ENCODE measurements around the gene NAPEPLD.

- TF ChIP-seq, protein P1, sequence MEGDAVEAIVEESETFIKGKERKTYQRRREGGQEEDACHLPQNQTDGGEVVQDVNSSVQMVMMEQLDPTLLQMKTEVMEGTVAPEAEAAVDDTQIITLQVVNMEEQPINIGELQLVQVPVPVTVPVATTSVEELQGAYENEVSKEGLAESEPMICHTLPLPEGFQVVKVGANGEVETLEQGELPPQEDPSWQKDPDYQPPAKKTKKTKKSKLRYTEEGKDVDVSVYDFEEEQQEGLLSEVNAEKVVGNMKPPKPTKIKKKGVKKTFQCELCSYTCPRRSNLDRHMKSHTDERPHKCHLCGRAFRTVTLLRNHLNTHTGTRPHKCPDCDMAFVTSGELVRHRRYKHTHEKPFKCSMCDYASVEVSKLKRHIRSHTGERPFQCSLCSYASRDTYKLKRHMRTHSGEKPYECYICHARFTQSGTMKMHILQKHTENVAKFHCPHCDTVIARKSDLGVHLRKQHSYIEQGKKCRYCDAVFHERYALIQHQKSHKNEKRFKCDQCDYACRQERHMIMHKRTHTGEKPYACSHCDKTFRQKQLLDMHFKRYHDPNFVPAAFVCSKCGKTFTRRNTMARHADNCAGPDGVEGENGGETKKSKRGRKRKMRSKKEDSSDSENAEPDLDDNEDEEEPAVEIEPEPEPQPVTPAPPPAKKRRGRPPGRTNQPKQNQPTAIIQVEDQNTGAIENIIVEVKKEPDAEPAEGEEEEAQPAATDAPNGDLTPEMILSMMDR (IDR thresholded peaks at IDR 0.05) = no peak
- no peak for TF ChIP-seq POLR2A (IDR thresholded peaks at IDR 0.05)
Measured at GRCh38 chr7:103116991-103117390, 31.9 kb downstream of the NAPEPLD start.
